Hepatocyte (in vitro differentiated cells): ENCODE data around the gene ZEB2. TPM values are rescaled to one million over a fixed set of nuclear protein-coding genes. Genes with fewer than 3 reads are reported as not detected.

Source experiments
- DNase-seq: peaks from one replicate; pipeline ENCODE4 v3.0.0-alpha.2; 2016; ENCODE audit warnings: low spot score
- H2AFZ ChIP-seq: fragments of 200-600 bp; sonication (generic); 2 replicates; pipeline ENCODE4 v1.6.0; 2016; ENCODE audit warnings: antibody characterized with exemption, mild to moderate bottlenecking
- H3K27ac ChIP-seq: fragments of 200-600 bp; sonication (generic); 2 replicates; pipeline ENCODE4 v1.5.1; 2016; ENCODE audit warnings: mild to moderate bottlenecking
- H3K27me3 ChIP-seq: fragments of 200-600 bp; sonication (generic); 2 replicates; pipeline ENCODE4 v1.6.1; 2016
- H3K36me3 ChIP-seq: fragments of 200-600 bp; sonication (generic); replicated peaks from 2 replicates; pipeline ENCODE4 v1.5.1; 2016; ENCODE audit warnings: low read depth; ENCODE audit not compliant: insufficient read depth
- H3K4me1 ChIP-seq: fragments of 200-600 bp; sonication (generic); 2 replicates; pipeline ENCODE4 v1.5.1; 2016; ENCODE audit warnings: mild to moderate bottlenecking, moderate library complexity; ENCODE audit not compliant: insufficient read depth
- H3K4me2 ChIP-seq: fragments of 200-600 bp; sonication (generic); 2 replicates; pipeline ENCODE4 v1.6.0; 2016
- H3K4me3 ChIP-seq: fragments of 200-600 bp; sonication (generic); 2 replicates; pipeline ENCODE4 v1.5.1; 2016; ENCODE audit warnings: mild to moderate bottlenecking
- H3K79me2 ChIP-seq: fragments of 200-600 bp; sonication (generic); 2 replicates; pipeline ENCODE4 v1.6.0; 2017; ENCODE audit warnings: mild to moderate bottlenecking
- H3K9me2 ChIP-seq: fragments of 200-600 bp; sonication (generic); replicated peaks from 2 replicates; pipeline ENCODE4 v1.6.0; 2017; ENCODE audit warnings: mild to moderate bottlenecking; ENCODE audit not compliant: insufficient read depth
- H3K9me3 ChIP-seq: fragments of 200-600 bp; sonication (generic); 2 replicates; pipeline ENCODE4 v1.5.1; 2016; ENCODE audit warnings: low read depth, mild to moderate bottlenecking
- H4K20me1 ChIP-seq: fragments of 200-600 bp; sonication (generic); 2 replicates; pipeline ENCODE4 v1.6.0; 2016; ENCODE audit warnings: mild to moderate bottlenecking; ENCODE audit not compliant: insufficient read depth, poor library complexity, severe bottlenecking
- CTCF ChIP-seq: fragments of 200-600 bp; sonication (generic); IDR thresholded peaks from 2 replicates; pipeline ENCODE4 v1.5.1; 2016; ENCODE audit warnings: antibody characterized with exemption, mild to moderate bottlenecking; ENCODE audit not compliant: poor library complexity
- EZH2 ChIP-seq: fragments of 200-600 bp; sonication (generic); IDR thresholded peaks from 2 replicates; pipeline ENCODE4 v1.6.1; 2016; ENCODE audit warnings: antibody characterized with exemption, mild to moderate bottlenecking, borderline replicate concordance
- EZH2phosphoT487 ChIP-seq: fragments of 200-600 bp; sonication (generic); IDR thresholded peaks from one replicate; pipeline ENCODE4 v1.6.1; 2018; ENCODE audit warnings: antibody characterized with exemption, mild to moderate bottlenecking, low read depth, moderate library complexity; ENCODE audit not compliant: unreplicated experiment, severe bottlenecking
- WGBS: methylation state at CpG from one replicate; pipeline ENCODE4 v1.1.6; 2016; ENCODE audit warnings: low lambda C conversion rate; ENCODE audit errors: missing lambda C conversion rate; 5-methylcytosine and 5-hydroxymethylcytosine counted together
- polyA plus RNA-seq: library from polyadenylated mRNA; unstranded; fragments of >200 nt; fragmentation: Nextera tagmentation; extraction: Ambion mirVana; gene quantifications from 2 replicates; pipeline ENCODE4 v1.2.1, GENCODE V29; 2016
- total RNA-seq: library from RNA; depleted of rRNA; stranded (reverse); fragments of >200 nt; gene quantifications from 2 replicates; pipeline ENCODE4 v1.2.3, GENCODE V29; 2014

The ZEB2 gene
- total and polyA plus RNA-seq, 2 experiments from 2014 or later, result 17.8 to 35.5 TPM

- no peaks in the 10 kb centered on the region for H3K9me2 ChIP-seq
- DNase-seq, result no peak
- no peak overlapping the region for H2AFZ ChIP-seq
- no peaks in the 10 kb centered on the region for H3K27me3 ChIP-seq
- no peak for TF ChIP-seq EZH2
- TF ChIP-seq CTCF, result no peak
- H3K4me1 ChIP-seq, result no peaks in the 10 kb centered on the region
- H3K79me2 ChIP-seq, result no peaks in the 10 kb centered on the region
- H3K4me2 ChIP-seq, result no peak overlapping the region
- no peaks in the 10 kb centered on the region for H3K9me3 ChIP-seq
- no peaks in the 10 kb centered on the region for H3K36me3 ChIP-seq
- no peaks in the 10 kb centered on the region for H4K20me1 ChIP-seq
- WGBS, result 83% methylated on average over 4 of the region's 4 CpGs
- no peak overlapping the region for H3K27ac ChIP-seq
- no peak overlapping the region for H3K4me3 ChIP-seq
Observed at GRCh38 chr2:144539289-144539782, 19.4 kb upstream of the ZEB2 start.

GRCh38 chr2:144535300-144535699 is 15.4 kb upstream of the ZEB2 start:
- Histone ChIP-seq H3K9me2 (no peaks in the 10 kb centered on the region), H3K36me3 (no peaks in the 10 kb centered on the region), H4K20me1 (no peaks in the 10 kb centered on the region), H3K4me2 (no peak overlapping the region), H3K27me3 (peaks cover 14% of the 10 kb centered on the region), H2AFZ (no peak overlapping the region), H3K4me3 (no peak overlapping the region), H3K79me2 (no peaks in the 10 kb centered on the region), H3K4me1 (no peaks in the 10 kb centered on the region), H3K27ac (no peak overlapping the region), H3K9me3 (no peaks in the 10 kb centered on the region)
- TF ChIP-seq CTCF (no peak), EZH2 (no peak), EZH2phosphoT487 (no peak)
- 94% methylated on average over 2 of the region's 2 CpGs for WGBS
- DNase-seq, result no peak

DNA sequence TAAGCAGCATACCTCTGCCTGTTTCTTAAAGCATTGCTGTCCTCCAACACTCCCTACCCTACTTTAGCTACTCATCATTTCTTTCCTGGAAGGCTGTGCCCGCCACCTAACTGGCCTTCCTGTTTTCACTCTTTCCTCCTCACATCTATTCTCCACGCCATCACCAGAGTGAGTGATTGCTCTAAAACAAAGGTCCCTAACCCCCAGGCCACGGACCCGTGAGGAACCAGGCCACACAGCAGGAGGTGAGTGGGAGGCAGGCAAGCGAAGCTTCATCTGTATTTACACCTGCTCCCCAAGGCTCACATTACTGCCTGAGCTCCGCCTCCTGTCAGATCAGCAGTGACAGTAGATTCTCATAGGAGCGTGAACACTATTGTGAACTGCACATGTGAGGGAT is 13.3 kb upstream of the ZEB2 start:
- H3K4me2 ChIP-seq, result no peak overlapping the region
- 83% methylated on average over 7 of the region's 7 CpGs for WGBS
- TF ChIP-seq EZH2phosphoT487, result no peak
- TF ChIP-seq EZH2, result no peak
- TF ChIP-seq CTCF, result no peak
- H3K4me3 ChIP-seq, result no peak overlapping the region
- no peaks in the 10 kb centered on the region for H3K36me3 ChIP-seq
- no peak overlapping the region for H2AFZ ChIP-seq
- no peaks in the 10 kb centered on the region for H3K9me3 ChIP-seq
- no peaks in the 10 kb centered on the region for H4K20me1 ChIP-seq
- peaks cover 14% of the 10 kb centered on the region for H3K27me3 ChIP-seq
- H3K27ac ChIP-seq, result no peak overlapping the region
- no peak for DNase-seq
- H3K4me1 ChIP-seq, result no peaks in the 10 kb centered on the region
- H3K79me2 ChIP-seq, result no peaks in the 10 kb centered on the region
- H3K9me2 ChIP-seq, result no peaks in the 10 kb centered on the region

DNA sequence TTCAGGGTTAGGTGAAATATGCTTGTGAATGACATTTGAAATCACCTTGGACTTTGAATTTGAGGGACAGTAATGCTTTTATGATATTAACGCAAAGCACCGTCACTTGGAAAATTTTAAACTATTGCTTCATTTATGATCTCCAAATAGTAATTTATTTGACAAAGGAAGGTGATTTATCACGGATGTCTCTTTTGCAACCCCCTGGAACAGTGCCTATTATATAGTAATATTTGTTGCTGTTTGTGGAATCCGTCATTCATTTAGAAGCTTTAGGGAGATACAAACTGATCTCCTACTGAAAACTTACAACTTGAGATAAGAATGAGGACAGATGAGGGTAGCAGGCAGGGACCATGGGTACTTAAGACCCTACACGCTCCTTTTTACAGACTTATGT is 10.7 kb upstream of the ZEB2 start:
- H3K4me2 ChIP-seq, result no peak overlapping the region
- peak overlapping the region; percentile 18 for H2AFZ ChIP-seq
- no peaks in the 10 kb centered on the region for H3K9me3 ChIP-seq
- H3K36me3 ChIP-seq, result no peaks in the 10 kb centered on the region
- H3K79me2 ChIP-seq, result no peaks in the 10 kb centered on the region
- no peak for DNase-seq
- TF ChIP-seq EZH2 (no peak), CTCF (no peak), EZH2phosphoT487 (no peak)
- no peak overlapping the region for H3K4me3 ChIP-seq
- H3K9me2 ChIP-seq, result no peaks in the 10 kb centered on the region
- H3K4me1 ChIP-seq, result no peaks in the 10 kb centered on the region
- no peaks in the 10 kb centered on the region for H4K20me1 ChIP-seq
- 73% methylated on average over 5 of the region's 5 CpGs for WGBS
- H3K27me3 ChIP-seq, result peaks cover 31% of the 10 kb centered on the region
- no peak overlapping the region for H3K27ac ChIP-seq
